ENCODE measurements around the gene CCDC137.

CCDC137 gene

DNA sequence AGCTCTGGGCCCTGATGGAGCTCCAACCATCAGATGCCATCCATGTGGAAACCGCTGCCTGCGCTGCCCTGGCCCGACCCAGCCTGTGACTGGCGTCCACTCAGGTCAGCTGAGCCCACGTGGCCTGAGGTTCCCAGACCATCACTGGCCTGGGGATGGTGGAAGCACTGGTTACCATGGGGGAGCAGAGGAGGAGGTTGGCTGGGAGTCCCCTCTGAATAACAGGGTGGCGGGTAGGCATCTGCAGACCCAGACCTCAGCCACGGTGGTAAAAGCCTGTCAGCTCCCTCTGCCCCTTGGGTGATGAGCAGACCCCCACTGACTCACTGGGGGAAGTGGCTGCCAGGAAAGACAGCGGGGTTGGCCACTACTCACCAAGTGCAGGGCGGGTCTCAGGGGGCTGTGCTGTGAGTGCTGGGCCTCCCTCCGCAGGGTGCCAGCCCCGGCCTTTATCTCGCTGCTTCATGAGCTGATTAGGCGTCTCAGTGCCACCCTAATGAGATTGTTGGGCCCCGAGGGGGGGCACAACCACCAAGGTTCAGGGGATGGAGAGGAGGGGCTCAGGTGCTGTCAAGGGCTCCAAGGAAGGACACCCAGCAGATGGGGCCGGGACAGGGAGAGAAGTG is 10.3 kb upstream of the CCDC137 start, which contains the start of gene PDE6G:
Gene PDE6G (minus strand): TSS at position 425 of the 626 bp plus-strand sequence. CDS start 3,237 bp downstream, outside the sequence.
- no peaks in the 10 kb centered on the region for H3K36me3 ChIP-seq (ENCODE audit: control insufficient read depth, insufficient read depth, low read length)
- no peak within 1 kb of the TSS for H3K9ac ChIP-seq (ENCODE audit: low read length)
- no peaks in the 10 kb centered on the region for H3K4me1 ChIP-seq (ENCODE audit: control insufficient read depth, insufficient read depth, low read length)
- H3K27ac ChIP-seq (ENCODE audit: low read depth, low read length) = no peak within 1 kb of the TSS
- no peaks in the 10 kb centered on the region for H3K27me3 ChIP-seq (ENCODE audit: control insufficient read depth, insufficient read depth, low read length)
- no peak within 1 kb of the TSS for H3K4me3 ChIP-seq (ENCODE audit: low read length)

DNA sequence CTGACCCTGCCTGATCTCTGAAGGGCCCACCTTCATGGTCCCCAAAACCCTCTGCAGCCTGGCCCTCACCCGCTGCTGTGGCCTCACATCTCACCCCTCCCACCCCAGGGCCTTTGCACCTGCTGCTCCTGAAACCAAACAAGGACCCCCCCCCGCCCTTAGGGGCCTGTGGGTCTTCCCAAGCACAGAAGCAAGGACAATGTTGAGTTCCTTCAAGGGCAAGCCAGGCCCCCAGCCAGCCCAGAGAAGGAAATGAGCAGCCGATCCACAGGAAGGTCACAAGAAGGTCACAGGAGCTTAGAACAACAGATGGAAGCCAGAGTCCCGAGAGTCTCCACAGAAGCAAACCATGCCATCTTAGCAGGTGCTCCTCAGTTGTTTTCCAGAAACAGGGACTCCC is 9.7 kb upstream of the CCDC137 start:
- Histone ChIP-seq H3K9ac (ENCODE audit: low read length) (no peak overlapping the region), H3K36me3 (ENCODE audit: control insufficient read depth, insufficient read depth, low read length) (no peaks in the 10 kb centered on the region), H3K27me3 (ENCODE audit: control insufficient read depth, insufficient read depth, low read length) (no peaks in the 10 kb centered on the region), H3K4me1 (ENCODE audit: control insufficient read depth, insufficient read depth, low read length) (no peaks in the 10 kb centered on the region), H3K4me3 (ENCODE audit: low read length) (no peak overlapping the region), H3K27ac (ENCODE audit: low read depth, low read length) (no peak overlapping the region)

DNA sequence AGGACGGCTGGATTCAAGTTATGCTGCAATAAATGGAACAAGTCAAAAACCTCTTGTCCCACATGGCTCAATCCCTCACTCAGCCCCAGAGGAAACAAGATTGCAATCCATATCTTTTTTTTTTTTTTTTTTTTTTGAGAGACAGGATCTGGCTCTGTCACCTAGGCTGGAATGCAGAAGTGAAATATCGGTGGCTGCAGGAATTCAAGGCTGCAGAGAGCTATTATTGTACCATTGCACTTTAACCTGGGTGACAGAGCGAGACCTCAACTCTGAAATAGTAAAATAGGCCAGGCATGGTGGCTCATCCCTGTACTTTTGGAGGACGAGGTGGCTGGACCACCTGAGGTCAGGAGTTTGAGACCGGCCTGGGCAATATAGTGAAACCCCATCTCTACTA is 7.5 kb upstream of the CCDC137 start:
- Histone ChIP-seq H3K4me1 (ENCODE audit: control insufficient read depth, insufficient read depth, low read length) (no peaks in the 10 kb centered on the region), H3K9ac (ENCODE audit: low read length) (no peak overlapping the region), H3K4me3 (ENCODE audit: low read length) (no peak overlapping the region), H3K27me3 (ENCODE audit: control insufficient read depth, insufficient read depth, low read length) (no peaks in the 10 kb centered on the region), H3K27ac (ENCODE audit: low read depth, low read length) (no peak overlapping the region), H3K36me3 (ENCODE audit: control insufficient read depth, insufficient read depth, low read length) (no peaks in the 10 kb centered on the region)

GRCh38 chr17:81660441-81660840 is 6.1 kb upstream of the CCDC137 start:
- Histone ChIP-seq H3K36me3 (ENCODE audit: control insufficient read depth, insufficient read depth, low read length) (no peaks in the 10 kb centered on the region), H3K27me3 (ENCODE audit: control insufficient read depth, insufficient read depth, low read length) (no peaks in the 10 kb centered on the region), H3K27ac (ENCODE audit: low read depth, low read length) (no peak overlapping the region), H3K4me1 (ENCODE audit: control insufficient read depth, insufficient read depth, low read length) (peaks cover 1% of the 10 kb centered on the region), H3K4me3 (ENCODE audit: low read length) (no peak overlapping the region), H3K9ac (ENCODE audit: low read length) (no peak overlapping the region)

GRCh38 chr17:81662002-81662401 is 4.5 kb upstream of the CCDC137 start:
- Histone ChIP-seq H3K27ac (ENCODE audit: low read depth, low read length) (no peak overlapping the region), H3K27me3 (ENCODE audit: control insufficient read depth, insufficient read depth, low read length) (no peaks in the 10 kb centered on the region), H3K4me1 (ENCODE audit: control insufficient read depth, insufficient read depth, low read length) (peaks cover 7% of the 10 kb centered on the region), H3K36me3 (ENCODE audit: control insufficient read depth, insufficient read depth, low read length) (no peaks in the 10 kb centered on the region), H3K9ac (ENCODE audit: low read length) (no peak overlapping the region), H3K4me3 (ENCODE audit: low read length) (no peak overlapping the region)

DNA sequence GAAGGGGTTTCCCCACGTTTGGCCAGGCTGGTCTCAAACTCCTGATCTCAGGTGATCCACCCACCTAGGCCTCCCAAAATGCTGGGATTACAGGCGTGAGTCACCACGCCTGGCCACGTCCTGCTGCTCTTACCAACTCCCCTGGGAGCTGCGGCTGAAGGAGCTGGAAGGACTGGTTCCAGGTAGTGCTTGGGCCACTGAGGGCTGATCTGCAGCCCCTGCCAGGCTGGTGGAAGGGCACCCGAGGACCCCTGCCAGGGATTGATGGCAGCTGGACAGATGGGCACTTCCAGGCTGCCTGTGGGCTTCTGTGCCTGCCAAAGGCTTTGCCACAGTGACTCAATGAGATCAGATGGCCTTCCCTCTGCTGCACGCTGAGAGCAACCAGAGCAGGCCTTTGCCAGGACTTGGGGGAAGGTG is 2.5 kb upstream of the CCDC137 start:
- no peak overlapping the region for H3K27ac ChIP-seq (ENCODE audit: low read depth, low read length)
- H3K4me1 ChIP-seq (ENCODE audit: control insufficient read depth, insufficient read depth, low read length) = peaks cover 8% of the 10 kb centered on the region
- H3K9ac ChIP-seq (ENCODE audit: low read length) = no peak overlapping the region
- H3K36me3 ChIP-seq (ENCODE audit: control insufficient read depth, insufficient read depth, low read length) = no peaks in the 10 kb centered on the region
- no peaks in the 10 kb centered on the region for H3K27me3 ChIP-seq (ENCODE audit: control insufficient read depth, insufficient read depth, low read length)
- no peak overlapping the region for H3K4me3 ChIP-seq (ENCODE audit: low read length)

- Histone ChIP-seq H3K4me1 (ENCODE audit: control insufficient read depth, insufficient read depth, low read length) (peaks cover 8% of the 10 kb centered on the region), H3K4me3 (ENCODE audit: low read length) (peak overlapping the region; percentile 71), H3K36me3 (ENCODE audit: control insufficient read depth, insufficient read depth, low read length) (peaks cover 8% of the 10 kb centered on the region), H3K27ac (ENCODE audit: low read depth, low read length) (peak overlapping the region; percentile 87), H3K27me3 (ENCODE audit: control insufficient read depth, insufficient read depth, low read length) (no peaks in the 10 kb centered on the region), H3K9ac (ENCODE audit: low read length) (peak overlapping the region; percentile 7)
These were observed 1.1 kb upstream of the CCDC137 start for GRCh38 chr17:81665205-81666091.

- Histone ChIP-seq H3K36me3 (ENCODE audit: control insufficient read depth, insufficient read depth, low read length) (peaks cover 9% of the 10 kb centered on the region), H3K4me1 (ENCODE audit: control insufficient read depth, insufficient read depth, low read length) (peaks cover 8% of the 10 kb centered on the region), H3K27me3 (ENCODE audit: control insufficient read depth, insufficient read depth, low read length) (no peaks in the 10 kb centered on the region), H3K27ac (ENCODE audit: low read depth, low read length) (peak overlapping the region; percentile 87), H3K4me3 (ENCODE audit: low read length) (peak overlapping the region; percentile 71), H3K9ac (ENCODE audit: low read length) (peak overlapping the region; percentile 7)
These were observed 520 bp upstream of the CCDC137 start for GRCh38 chr17:81666092-81666341.

DNA sequence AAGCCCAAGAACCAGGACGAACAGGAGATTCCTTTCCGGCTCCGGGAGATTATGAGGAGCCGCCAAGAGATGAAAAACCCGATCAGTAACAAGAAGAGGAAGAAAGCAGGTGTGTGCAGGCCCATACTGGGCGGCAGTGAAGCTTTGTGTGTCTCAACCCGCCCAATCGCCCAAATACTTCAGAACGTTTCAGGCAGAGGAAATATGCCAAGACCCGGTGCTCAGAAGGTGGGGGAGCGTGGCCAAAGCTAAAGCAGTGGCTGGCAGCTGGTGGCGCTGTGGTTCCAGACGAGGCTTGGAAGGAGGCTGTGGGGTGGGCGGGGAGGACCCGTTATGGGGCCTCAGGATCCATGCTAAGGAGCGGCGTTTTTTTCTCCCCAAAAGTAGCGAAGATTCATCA is 1.2 kb downstream of the CCDC137 start:
- H3K9ac ChIP-seq (ENCODE audit: low read length) = no peak overlapping the region
- H3K4me1 ChIP-seq (ENCODE audit: control insufficient read depth, insufficient read depth, low read length) = peaks cover 8% of the 10 kb centered on the region
- H3K27ac ChIP-seq (ENCODE audit: low read depth, low read length) = no peak overlapping the region
- H3K36me3 ChIP-seq (ENCODE audit: control insufficient read depth, insufficient read depth, low read length) = peaks cover 24% of the 10 kb centered on the region
- no peaks in the 10 kb centered on the region for H3K27me3 ChIP-seq (ENCODE audit: control insufficient read depth, insufficient read depth, low read length)
- no peak overlapping the region for H3K4me3 ChIP-seq (ENCODE audit: low read length)

DNA sequence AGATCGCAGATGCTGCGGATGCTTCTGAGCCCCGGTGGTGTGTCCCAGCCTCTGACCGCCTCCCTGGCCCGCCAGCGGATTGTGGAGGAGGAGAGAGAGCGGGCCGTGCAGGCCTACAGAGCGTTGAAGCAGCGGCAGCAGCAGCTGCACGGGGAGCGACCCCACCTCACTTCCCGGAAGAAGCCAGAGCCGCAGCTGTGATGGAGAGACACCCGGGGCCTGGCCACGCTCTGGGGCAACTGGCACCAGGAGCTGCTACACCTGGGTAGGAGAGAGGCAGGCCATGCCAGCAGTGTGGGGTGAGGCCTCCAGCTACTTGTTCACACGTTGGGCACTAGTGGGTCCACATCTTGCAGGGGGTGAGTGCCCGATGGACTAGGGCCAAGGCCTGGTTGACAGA is 6.0 kb downstream of the CCDC137 start:
- Histone ChIP-seq H3K36me3 (ENCODE audit: control insufficient read depth, insufficient read depth, low read length) (peaks cover 26% of the 10 kb centered on the region), H3K4me1 (ENCODE audit: control insufficient read depth, insufficient read depth, low read length) (no peaks in the 10 kb centered on the region), H3K27me3 (ENCODE audit: control insufficient read depth, insufficient read depth, low read length) (no peaks in the 10 kb centered on the region), H3K27ac (ENCODE audit: low read depth, low read length) (no peak overlapping the region), H3K9ac (ENCODE audit: low read length) (no peak overlapping the region), H3K4me3 (ENCODE audit: low read length) (no peak overlapping the region)

GRCh38 chr17:81672954-81673353 is 6.4 kb downstream of the CCDC137 start:
- peaks cover 26% of the 10 kb centered on the region for H3K36me3 ChIP-seq (ENCODE audit: control insufficient read depth, insufficient read depth, low read length)
- H3K27me3 ChIP-seq (ENCODE audit: control insufficient read depth, insufficient read depth, low read length) = no peaks in the 10 kb centered on the region
- H3K9ac ChIP-seq (ENCODE audit: low read length) = no peak overlapping the region
- H3K4me3 ChIP-seq (ENCODE audit: low read length) = no peak overlapping the region
- no peak overlapping the region for H3K27ac ChIP-seq (ENCODE audit: low read depth, low read length)
- H3K4me1 ChIP-seq (ENCODE audit: control insufficient read depth, insufficient read depth, low read length) = no peaks in the 10 kb centered on the region

GRCh38 chr17:81673561-81674258 is 7.2 kb downstream of the CCDC137 start:
- Histone ChIP-seq H3K4me1 (ENCODE audit: control insufficient read depth, insufficient read depth, low read length) (no peaks in the 10 kb centered on the region), H3K36me3 (ENCODE audit: control insufficient read depth, insufficient read depth, low read length) (peaks cover 26% of the 10 kb centered on the region), H3K9ac (ENCODE audit: low read length) (no peak overlapping the region)

More at GRCh38 chr17:81673561-81674258, 7.2 kb downstream of the CCDC137 start:
- Histone ChIP-seq H3K4me3 (ENCODE audit: low read length) (no peak overlapping the region), H3K27me3 (ENCODE audit: control insufficient read depth, insufficient read depth, low read length) (no peaks in the 10 kb centered on the region), H3K27ac (ENCODE audit: low read depth, low read length) (no peak overlapping the region)

Measured in rectal smooth muscle tissue (tissue), 1 donor.